Measurements from ENCODE around the gene COMMD6. TPM values are rescaled to one million over a fixed set of nuclear protein-coding genes. Genes with fewer than 3 reads are reported as not detected.
"Not testable (repeated sequence)": the region's sequence is repeated elsewhere in the genome, so short reads cannot be mapped to it uniquely, and the experiment has no call there.

Gene COMMD6
- total RNA-seq, 1 donor from 2014 or later = 209 TPM

DNA sequence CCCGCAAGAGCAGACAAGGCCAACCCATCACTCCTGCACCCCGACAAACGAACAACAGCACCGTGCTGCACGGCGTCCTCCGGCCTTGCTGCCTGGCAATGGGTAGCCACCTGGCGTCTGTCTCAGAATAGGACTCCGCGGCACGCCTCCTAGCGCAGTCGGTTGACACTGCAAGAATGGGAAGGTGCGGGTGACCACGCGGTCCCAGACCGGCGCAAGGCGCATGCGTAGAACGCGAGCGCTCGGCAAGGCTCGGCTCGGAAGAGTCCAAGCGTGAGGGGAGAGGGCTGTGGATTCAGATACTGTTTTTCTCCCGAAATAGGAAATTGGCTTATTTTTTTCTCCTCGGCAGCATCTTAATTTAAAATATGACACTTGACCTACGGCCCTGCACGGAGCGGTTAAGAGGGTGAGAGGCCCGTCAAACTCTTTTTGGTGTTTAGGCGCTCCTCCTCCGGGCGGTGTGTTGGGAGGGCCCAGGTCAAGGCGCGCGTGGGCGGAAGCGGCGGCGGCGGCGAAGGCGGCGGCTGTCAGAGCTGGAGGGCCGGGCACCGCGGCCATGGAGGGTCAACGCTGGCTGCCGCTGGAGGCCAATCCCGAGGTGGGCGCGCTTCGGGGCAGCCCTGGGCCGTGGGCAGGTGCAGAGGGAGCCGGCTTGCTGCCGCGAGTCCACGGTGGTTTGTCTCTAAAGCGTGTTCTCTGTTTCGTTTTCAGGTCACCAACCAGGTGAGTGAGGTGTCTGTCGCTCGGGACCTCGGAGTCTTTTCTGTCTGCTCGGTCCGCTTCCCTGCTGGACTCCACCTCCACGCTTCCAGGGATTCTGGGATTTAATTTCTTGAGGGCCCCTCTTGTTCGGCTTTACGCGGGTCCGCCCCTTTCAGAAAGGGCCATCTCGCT, 11.9 kb upstream of the COMMD6 start, which contains the start of gene UCHL3:
UCHL3 (plus strand) TSS at position 530 of the 897 bp plus-strand sequence; CDS start at position 560, 30 bp downstream.
- no peaks in the 10 kb centered on the region for H3K4me1 ChIP-seq (ENCODE audit: insufficient read depth, low read length)
- TF ChIP-seq, protein P1, sequence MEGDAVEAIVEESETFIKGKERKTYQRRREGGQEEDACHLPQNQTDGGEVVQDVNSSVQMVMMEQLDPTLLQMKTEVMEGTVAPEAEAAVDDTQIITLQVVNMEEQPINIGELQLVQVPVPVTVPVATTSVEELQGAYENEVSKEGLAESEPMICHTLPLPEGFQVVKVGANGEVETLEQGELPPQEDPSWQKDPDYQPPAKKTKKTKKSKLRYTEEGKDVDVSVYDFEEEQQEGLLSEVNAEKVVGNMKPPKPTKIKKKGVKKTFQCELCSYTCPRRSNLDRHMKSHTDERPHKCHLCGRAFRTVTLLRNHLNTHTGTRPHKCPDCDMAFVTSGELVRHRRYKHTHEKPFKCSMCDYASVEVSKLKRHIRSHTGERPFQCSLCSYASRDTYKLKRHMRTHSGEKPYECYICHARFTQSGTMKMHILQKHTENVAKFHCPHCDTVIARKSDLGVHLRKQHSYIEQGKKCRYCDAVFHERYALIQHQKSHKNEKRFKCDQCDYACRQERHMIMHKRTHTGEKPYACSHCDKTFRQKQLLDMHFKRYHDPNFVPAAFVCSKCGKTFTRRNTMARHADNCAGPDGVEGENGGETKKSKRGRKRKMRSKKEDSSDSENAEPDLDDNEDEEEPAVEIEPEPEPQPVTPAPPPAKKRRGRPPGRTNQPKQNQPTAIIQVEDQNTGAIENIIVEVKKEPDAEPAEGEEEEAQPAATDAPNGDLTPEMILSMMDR (IDR thresholded peaks at IDR 0.05; ENCODE audit: insufficient read depth, low read depth, low read length) = peak; percentile 70
- TF ChIP-seq EZH2 (IDR thresholded peaks at IDR 0.05; ENCODE audit: insufficient read depth, low read length) = no peak
- peaks cover 46% of the 10 kb centered on the region for H3K79me2 ChIP-seq (ENCODE audit: insufficient read depth, low read length)
- H3K9ac ChIP-seq (ENCODE audit: low read length) = peak within 1 kb of the TSS; percentile 87
- H3K27ac ChIP-seq (ENCODE audit: low read depth, low read length) = peak within 1 kb of the TSS; percentile 96
- H3K36me3 Mint-ChIP-seq (ENCODE audit: low read depth, unreplicated experiment) = peaks cover 6% of the 10 kb centered on the region
- no peaks in the 10 kb centered on the region for H3K27me3 ChIP-seq (ENCODE audit: insufficient read depth, low read length)
- DNase-seq (ENCODE audit: low read depth) = peak; percentile 85
- H3K9me3 ChIP-seq (ENCODE audit: insufficient read depth, low read depth, low read length) = no peaks in the 10 kb centered on the region
- no peaks in the 10 kb centered on the region for H3K9me3 Mint-ChIP-seq (ENCODE audit: unreplicated experiment)
- H3K27ac Mint-ChIP-seq (ENCODE audit: unreplicated experiment) = peak within 1 kb of the TSS; percentile 96
- H4K20me1 ChIP-seq (ENCODE audit: insufficient read depth, low read length) = peaks cover 18% of the 10 kb centered on the region
- H3K36me3 ChIP-seq (ENCODE audit: insufficient read depth, low read length) = peaks cover 9% of the 10 kb centered on the region
- H3K4me3 Mint-ChIP-seq (ENCODE audit: unreplicated experiment) = peak within 1 kb of the TSS; percentile 99
- H2AFZ ChIP-seq (ENCODE audit: low read depth, low read length) = peak within 1 kb of the TSS; percentile 81
- H3K4me1 Mint-ChIP-seq (ENCODE audit: low read depth, unreplicated experiment) = peaks cover 6% of the 10 kb centered on the region
- peak within 1 kb of the TSS; percentile 94 for H3K4me2 ChIP-seq (ENCODE audit: low read length)
- no peaks in the 10 kb centered on the region for H3K27me3 Mint-ChIP-seq (ENCODE audit: low read depth, unreplicated experiment)
- peak within 1 kb of the TSS; percentile 95 for H3K4me3 ChIP-seq (ENCODE audit: insufficient read depth, low read depth, low read length)
- peak; percentile 80 for FAIRE-seq

DNA sequence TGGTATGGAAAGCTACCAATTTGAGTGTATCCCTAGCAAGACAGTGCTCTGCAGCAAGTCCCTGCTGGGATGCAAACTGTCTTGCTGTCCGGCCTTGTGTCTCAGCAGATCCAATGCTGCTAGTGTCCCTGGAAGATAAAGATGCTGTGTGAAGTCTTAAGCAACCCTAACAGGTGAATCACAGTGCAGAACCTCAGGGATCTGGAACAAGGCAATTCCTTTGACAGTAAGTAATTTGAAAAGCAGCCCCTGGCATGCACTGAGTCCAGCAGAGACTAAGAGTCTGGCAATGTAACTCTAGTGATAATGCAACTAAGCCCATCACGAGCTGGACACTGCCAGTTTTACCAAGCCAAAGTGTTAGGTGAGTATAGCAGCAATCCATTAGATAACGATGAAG, 10.3 kb upstream of the COMMD6 start:
- no peak overlapping the region for H3K4me2 ChIP-seq (ENCODE audit: low read length)
- FAIRE-seq (no peak), DNase-seq (ENCODE audit: low read depth) (peak; percentile 68)
- no peak overlapping the region for H3K4me3 ChIP-seq (ENCODE audit: insufficient read depth, low read depth, low read length)
- no peak overlapping the region for H3K27ac Mint-ChIP-seq (ENCODE audit: unreplicated experiment)
- H3K4me1 Mint-ChIP-seq (ENCODE audit: low read depth, unreplicated experiment) = peaks cover 6% of the 10 kb centered on the region
- H4K20me1 ChIP-seq (ENCODE audit: insufficient read depth, low read length) = peaks cover 11% of the 10 kb centered on the region
- H3K4me3 Mint-ChIP-seq (ENCODE audit: unreplicated experiment) = no peak overlapping the region
- no peaks in the 10 kb centered on the region for H3K27me3 Mint-ChIP-seq (ENCODE audit: low read depth, unreplicated experiment)
- H3K9me3 Mint-ChIP-seq (ENCODE audit: unreplicated experiment) = no peaks in the 10 kb centered on the region
- TF ChIP-seq, protein P1 (IDR thresholded peaks at IDR 0.05; ENCODE audit: insufficient read depth, low read depth, low read length) = no peak
- no peak for TF ChIP-seq EZH2 (IDR thresholded peaks at IDR 0.05; ENCODE audit: insufficient read depth, low read length)
- no peak overlapping the region for H3K27ac ChIP-seq (ENCODE audit: low read depth, low read length)
- no peaks in the 10 kb centered on the region for H3K9me3 ChIP-seq (ENCODE audit: insufficient read depth, low read depth, low read length)
- no peaks in the 10 kb centered on the region for H3K4me1 ChIP-seq (ENCODE audit: insufficient read depth, low read length)
- no peaks in the 10 kb centered on the region for H3K36me3 Mint-ChIP-seq (ENCODE audit: low read depth, unreplicated experiment)
- H3K36me3 ChIP-seq (ENCODE audit: insufficient read depth, low read length) = peaks cover 2% of the 10 kb centered on the region
- H3K9ac ChIP-seq (ENCODE audit: low read length) = no peak overlapping the region
- H3K27me3 ChIP-seq (ENCODE audit: insufficient read depth, low read length) = no peaks in the 10 kb centered on the region
- H2AFZ ChIP-seq (ENCODE audit: low read depth, low read length) = no peak overlapping the region
- peaks cover 30% of the 10 kb centered on the region for H3K79me2 ChIP-seq (ENCODE audit: insufficient read depth, low read length)

DNA sequence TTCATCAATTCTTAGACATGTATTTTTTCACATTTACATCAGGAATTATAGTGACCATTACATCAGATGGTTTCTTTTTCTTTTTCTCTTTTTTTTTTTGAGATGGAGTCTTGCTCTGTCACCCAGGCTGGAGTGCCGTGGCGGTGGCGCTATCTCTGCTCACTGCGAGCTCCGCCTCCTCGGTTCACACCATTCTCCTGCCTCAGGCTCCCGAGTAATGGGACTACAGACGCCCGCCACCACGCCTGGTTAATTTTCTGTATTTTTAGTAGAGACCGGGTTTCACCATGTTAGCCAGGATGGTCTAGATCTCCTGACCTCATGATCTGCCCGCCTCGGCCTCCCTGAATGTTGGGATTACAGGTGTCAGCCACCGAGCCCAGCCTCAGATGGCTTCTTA, 7.7 kb upstream of the COMMD6 start:
- not testable (repeated sequence) for H3K36me3 Mint-ChIP-seq (ENCODE audit: low read depth, unreplicated experiment); H3K9me3 Mint-ChIP-seq (ENCODE audit: unreplicated experiment); H3K4me2 ChIP-seq (ENCODE audit: low read length); H3K4me3 ChIP-seq (ENCODE audit: insufficient read depth, low read depth, low read length); H3K27ac ChIP-seq (ENCODE audit: low read depth, low read length); H3K4me3 Mint-ChIP-seq (ENCODE audit: unreplicated experiment); H3K4me1 Mint-ChIP-seq (ENCODE audit: low read depth, unreplicated experiment); H3K27ac Mint-ChIP-seq (ENCODE audit: unreplicated experiment); H3K4me1 ChIP-seq (ENCODE audit: insufficient read depth, low read length); H3K27me3 Mint-ChIP-seq (ENCODE audit: low read depth, unreplicated experiment); H2AFZ ChIP-seq (ENCODE audit: low read depth, low read length); H3K27me3 ChIP-seq (ENCODE audit: insufficient read depth, low read length); H3K79me2 ChIP-seq (ENCODE audit: insufficient read depth, low read length); H4K20me1 ChIP-seq (ENCODE audit: insufficient read depth, low read length); FAIRE-seq; H3K36me3 ChIP-seq (ENCODE audit: insufficient read depth, low read length); DNase-seq (ENCODE audit: low read depth); H3K9ac ChIP-seq (ENCODE audit: low read length); H3K9me3 ChIP-seq (ENCODE audit: insufficient read depth, low read depth, low read length)
